ENCODE measurements around the gene RAP1GAP.

GRCh38 chr1:21648352-21648730 is 20.8 kb downstream of the RAP1GAP start:
- TF ChIP-seq FOSL1 (IDR thresholded peaks at IDR 0.05; ENCODE audit: low read depth) (no peak), CTCF (IDR thresholded peaks at IDR 0.05 in 2 of 3, conservative IDR thresholded peaks at IDR 0.05 in 1 of 3; ENCODE audit: borderline replicate concordance in 1 of 3, insufficient read depth in 1 of 3, low read depth in 2 of 3, low read length in 2 of 3) (no peak), POLR2A (IDR thresholded peaks at IDR 0.05; ENCODE audit: borderline replicate concordance, extremely low read depth, insufficient read depth, insufficient read length) (no peak), YY1 (IDR thresholded peaks at IDR 0.05; ENCODE audit: extremely low read depth, insufficient replicate concordance, low read depth, low read length) (no peak), POLR2AphosphoS5 (IDR thresholded peaks at IDR 0.05; ENCODE audit: low read depth, low read length) (no peak), EZH2 (IDR thresholded peaks at IDR 0.05) (no peak), EZH2phosphoT487 (IDR thresholded peaks at IDR 0.05; ENCODE audit: borderline replicate concordance) (no peak)

All from HCT116 (cell line).